ACC112 (cell line): ENCODE results near the gene SLC35G6.

ENCODE experiments used
- H2AFZ ChIP-seq: fragments of 200-600 bp; sonication (generic); one replicate; pipeline ENCODE4 v1.6.0; 2017; ENCODE audit warnings: antibody characterized with exemption, low read length; ENCODE audit not compliant: unreplicated experiment
- H3K27ac ChIP-seq: fragments of 200-600 bp; sonication (generic); 2 replicates; pipeline ENCODE4 v1.5.1; 2014; ENCODE audit warnings: low read depth, mild to moderate bottlenecking, antibody characterized with exemption, low read length, moderate library complexity
- H3K27me3 ChIP-seq: fragments of 200-600 bp; sonication (generic); 2 replicates; pipeline ENCODE4 v1.6.1; 2014; ENCODE audit warnings: mild to moderate bottlenecking, antibody characterized with exemption, low read length, moderate library complexity, mixed read lengths; ENCODE audit not compliant: insufficient read depth
- H3K36me3 ChIP-seq: fragments of 200-600 bp; sonication (generic); 2 replicates; pipeline ENCODE4 v1.6.1; 2016; ENCODE audit warnings: mild to moderate bottlenecking, antibody characterized with exemption, low read length, moderate library complexity, mixed read lengths; ENCODE audit not compliant: insufficient read depth
- H3K4me1 ChIP-seq: fragments of 200-600 bp; sonication (generic); one replicate; pipeline ENCODE4 v1.6.1; 2016; ENCODE audit warnings: low read length, mixed read lengths; ENCODE audit not compliant: insufficient read depth, unreplicated experiment, control insufficient read depth
- H3K4me3 ChIP-seq: fragments of 200-600 bp; sonication (generic); 2 replicates; pipeline ENCODE4 v1.5.1; 2014; ENCODE audit warnings: mild to moderate bottlenecking, low read depth, low read length
- H3K79me2 ChIP-seq: fragments of 200-600 bp; sonication (generic); one replicate; pipeline ENCODE4 v1.6.0; 2016; ENCODE audit warnings: low read length; ENCODE audit not compliant: control insufficient read depth, unreplicated experiment, insufficient read depth

SLC35G6 gene

DNA sequence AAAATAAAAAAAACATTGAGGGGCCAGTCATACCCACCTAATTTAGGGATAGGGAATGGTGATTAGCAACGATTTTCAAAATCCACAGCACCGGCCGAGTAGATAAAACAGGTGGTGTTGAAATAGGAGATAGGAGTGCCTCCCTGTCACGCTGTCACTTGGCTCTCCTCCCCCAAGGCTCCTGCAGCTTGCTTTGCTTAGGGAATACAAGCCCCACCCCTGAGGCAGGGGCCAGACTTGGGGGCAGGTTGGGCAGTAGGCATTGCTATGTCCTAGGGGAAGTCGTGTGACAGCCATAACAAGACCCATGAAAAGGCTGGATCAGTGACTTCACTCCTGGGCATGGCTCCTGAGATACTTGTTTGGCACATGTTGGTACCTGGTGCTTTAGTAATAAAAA, 28.7 kb downstream of the SLC35G6 start:
- H3K27ac ChIP-seq: no peak overlapping the region
- no peaks in the 10 kb centered on the region for H3K4me1 ChIP-seq
- H2AFZ ChIP-seq: no peak overlapping the region
- peaks cover 32% of the 10 kb centered on the region for H3K36me3 ChIP-seq
- no peak overlapping the region for H3K4me3 ChIP-seq
- peaks cover 4% of the 10 kb centered on the region for H3K79me2 ChIP-seq
- H3K27me3 ChIP-seq: no peaks in the 10 kb centered on the region

DNA sequence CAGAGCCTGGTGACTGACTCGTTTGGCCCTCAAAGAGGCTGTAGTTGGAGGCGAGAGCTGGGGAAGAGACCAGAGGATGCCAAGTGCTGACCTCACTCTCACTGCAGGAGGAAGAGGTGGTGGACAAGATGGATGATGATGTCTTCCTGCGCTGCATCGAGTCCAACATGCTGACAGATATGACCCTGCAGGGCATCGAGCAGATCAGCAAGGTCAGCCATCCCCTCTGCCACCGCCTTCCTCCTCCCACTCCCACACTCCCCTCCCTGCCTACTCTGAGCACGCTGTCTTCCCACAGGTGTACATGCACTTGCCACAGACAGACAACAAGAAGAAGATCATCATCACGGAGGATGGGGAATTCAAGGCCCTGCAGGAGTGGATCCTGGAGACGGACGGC, 29.9 kb downstream of the SLC35G6 start:
- H3K27me3 ChIP-seq: no peaks in the 10 kb centered on the region
- H3K27ac ChIP-seq: no peak overlapping the region
- no peak overlapping the region for H3K4me3 ChIP-seq
- H3K36me3 ChIP-seq: peaks cover 27% of the 10 kb centered on the region; the same call in 1 of the 2 replicates
- H2AFZ ChIP-seq: no peak overlapping the region
- no peaks in the 10 kb centered on the region for H3K4me1 ChIP-seq
- H3K79me2 ChIP-seq: peaks cover 4% of the 10 kb centered on the region

DNA sequence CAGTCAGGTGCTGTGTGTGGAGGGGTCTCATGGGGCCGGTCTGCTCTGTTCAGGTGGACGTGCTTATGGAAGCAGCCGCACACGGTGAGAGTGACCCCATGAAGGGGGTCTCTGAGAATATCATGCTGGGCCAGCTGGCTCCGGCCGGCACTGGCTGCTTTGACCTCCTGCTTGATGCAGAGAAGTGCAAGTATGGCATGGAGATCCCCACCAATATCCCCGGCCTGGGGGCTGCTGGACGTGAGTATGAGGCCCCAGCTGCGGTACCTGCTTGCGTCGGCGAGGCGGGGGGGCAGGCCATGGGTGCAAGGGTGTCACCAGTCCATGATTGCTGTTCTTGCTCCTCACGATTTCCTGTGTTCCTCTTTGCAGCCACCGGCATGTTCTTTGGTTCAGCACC, 30.9 kb downstream of the SLC35G6 start:
- no peak overlapping the region for H3K27ac ChIP-seq
- H3K36me3 ChIP-seq: peaks cover 20% of the 10 kb centered on the region; the same call in 1 of the 2 replicates
- no peaks in the 10 kb centered on the region for H3K79me2 ChIP-seq
- no peak overlapping the region for H2AFZ ChIP-seq
- H3K27me3 ChIP-seq: no peaks in the 10 kb centered on the region
- H3K4me1 ChIP-seq: no peaks in the 10 kb centered on the region
- H3K4me3 ChIP-seq: no peak overlapping the region

DNA sequence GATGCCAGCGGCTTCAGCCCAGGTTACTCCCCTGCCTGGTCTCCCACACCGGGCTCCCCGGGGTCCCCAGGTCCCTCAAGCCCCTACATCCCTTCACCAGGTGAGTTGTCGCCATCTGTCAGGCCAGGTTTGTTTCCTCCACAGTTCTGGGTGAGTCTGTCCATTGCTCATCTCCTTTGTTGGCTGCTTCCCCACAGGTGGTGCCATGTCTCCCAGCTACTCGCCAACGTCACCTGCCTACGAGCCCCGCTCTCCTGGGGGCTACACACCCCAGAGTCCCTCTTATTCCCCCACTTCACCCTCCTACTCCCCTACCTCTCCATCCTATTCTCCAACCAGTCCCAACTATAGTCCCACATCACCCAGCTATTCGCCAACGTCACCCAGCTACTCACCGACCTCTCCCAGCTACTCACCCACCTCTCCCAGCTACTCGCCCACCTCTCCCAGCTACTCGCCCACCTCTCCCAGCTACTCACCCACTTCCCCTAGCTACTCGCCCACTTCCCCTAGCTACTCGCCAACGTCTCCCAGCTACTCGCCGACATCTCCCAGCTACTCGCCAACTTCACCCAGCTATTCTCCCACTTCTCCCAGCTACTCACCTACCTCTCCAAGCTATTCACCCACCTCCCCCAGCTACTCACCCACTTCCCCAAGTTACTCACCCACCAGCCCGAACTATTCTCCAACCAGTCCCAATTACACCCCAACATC, 31.7 kb downstream of the SLC35G6 start:
- no peaks in the 10 kb centered on the region for H3K79me2 ChIP-seq
- H3K36me3 ChIP-seq: peaks cover 19% of the 10 kb centered on the region; the same call in 1 of the 2 replicates
- H3K27ac ChIP-seq: no peak overlapping the region
- no peaks in the 10 kb centered on the region for H3K4me1 ChIP-seq
- H2AFZ ChIP-seq: no peak overlapping the region
- no peak overlapping the region for H3K4me3 ChIP-seq
- no peaks in the 10 kb centered on the region for H3K27me3 ChIP-seq

DNA sequence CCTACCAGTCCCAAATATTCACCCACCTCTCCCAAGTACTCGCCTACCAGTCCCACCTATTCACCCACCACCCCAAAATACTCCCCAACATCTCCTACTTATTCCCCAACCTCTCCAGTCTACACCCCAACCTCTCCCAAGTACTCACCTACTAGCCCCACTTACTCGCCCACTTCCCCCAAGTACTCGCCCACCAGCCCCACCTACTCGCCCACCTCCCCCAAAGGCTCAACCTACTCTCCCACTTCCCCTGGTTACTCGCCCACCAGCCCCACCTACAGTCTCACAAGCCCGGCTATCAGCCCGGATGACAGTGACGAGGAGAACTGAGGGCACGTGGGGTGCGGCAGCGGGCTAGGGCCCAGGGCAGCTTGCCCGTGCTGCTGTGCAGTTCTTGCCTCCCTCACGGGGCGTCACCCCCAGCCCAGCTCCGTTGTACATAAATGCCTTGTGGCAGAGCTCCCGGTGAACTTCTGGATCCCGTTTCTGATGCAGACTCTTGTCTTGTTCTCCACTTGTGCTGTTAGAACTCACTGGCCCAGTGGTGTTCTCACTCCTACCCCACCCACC, 32.7 kb downstream of the SLC35G6 start:
- Histone ChIP-seq H3K4me1 (no peaks in the 10 kb centered on the region), H3K27ac (no peak overlapping the region), H3K36me3 (peaks cover 13% of the 10 kb centered on the region; the same call in 1 of the 2 replicates), H3K79me2 (no peaks in the 10 kb centered on the region), H2AFZ (no peak overlapping the region), H3K4me3 (no peak overlapping the region), H3K27me3 (no peaks in the 10 kb centered on the region)

DNA sequence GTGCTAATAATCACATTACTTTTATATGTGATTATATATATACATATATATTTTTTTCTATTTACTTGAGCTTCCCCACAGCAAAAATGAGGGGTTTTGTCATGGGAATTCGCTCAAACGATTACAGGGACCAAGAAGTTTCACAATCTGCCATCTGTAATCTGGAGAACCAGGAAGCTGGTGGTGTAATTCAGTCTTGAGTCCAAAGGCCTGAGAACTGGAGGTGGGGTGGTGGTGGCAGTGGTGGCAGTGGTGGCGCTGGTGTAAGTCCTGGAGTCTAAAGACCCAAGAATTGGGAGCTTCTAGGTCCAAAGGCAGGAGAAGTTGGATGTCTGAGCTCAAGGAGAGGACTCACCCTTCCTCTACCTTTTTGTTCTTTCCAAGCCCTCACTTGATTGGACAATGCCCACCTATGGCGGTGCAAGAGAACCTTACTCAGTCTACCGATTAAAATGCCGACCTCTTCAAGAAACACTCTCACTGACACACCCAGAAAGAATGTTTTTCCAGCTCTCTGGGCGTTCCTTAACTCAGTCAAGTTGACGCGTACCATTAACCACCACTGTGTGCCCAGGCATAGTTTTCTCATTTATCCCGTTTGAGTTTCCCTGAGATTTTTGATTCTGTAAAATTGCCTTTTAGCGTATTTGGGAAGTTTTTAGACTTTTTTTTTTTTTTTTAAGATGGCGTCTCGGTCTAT, 34.8 kb downstream of the SLC35G6 start:
- H3K36me3 ChIP-seq: peaks cover 7% of the 10 kb centered on the region; the same call in 1 of the 2 replicates
- no peak overlapping the region for H3K27ac ChIP-seq
- H3K4me3 ChIP-seq: no peak overlapping the region
- no peaks in the 10 kb centered on the region for H3K4me1 ChIP-seq
- H2AFZ ChIP-seq: no peak overlapping the region
- no peaks in the 10 kb centered on the region for H3K27me3 ChIP-seq
- H3K79me2 ChIP-seq: no peaks in the 10 kb centered on the region

DNA sequence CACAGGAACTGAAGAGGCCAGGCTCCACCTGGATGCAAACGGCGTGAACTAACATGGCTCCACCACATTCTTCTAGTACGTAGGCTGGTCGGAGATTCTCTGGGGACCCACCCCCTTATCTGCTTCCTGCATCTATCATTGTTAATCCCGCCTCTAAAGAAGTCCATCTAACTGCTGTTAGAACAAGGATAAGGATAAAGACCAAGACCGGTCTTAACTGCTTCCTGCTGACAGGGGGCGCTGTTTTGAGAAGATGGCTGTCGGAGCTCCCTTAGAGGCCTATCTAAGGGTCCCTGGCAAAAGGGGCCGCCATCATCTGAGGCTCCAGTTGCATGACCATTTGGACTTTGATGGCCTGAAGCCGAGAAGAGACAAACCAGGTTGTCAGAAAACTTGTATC, 41.8 kb downstream of the SLC35G6 start:
- Histone ChIP-seq H3K4me1 (no peaks in the 10 kb centered on the region), H3K79me2 (no peaks in the 10 kb centered on the region), H2AFZ (no peak overlapping the region), H3K36me3 (no peaks in the 10 kb centered on the region), H3K27ac (no peak overlapping the region), H3K4me3 (no peak overlapping the region), H3K27me3 (no peaks in the 10 kb centered on the region)

DNA sequence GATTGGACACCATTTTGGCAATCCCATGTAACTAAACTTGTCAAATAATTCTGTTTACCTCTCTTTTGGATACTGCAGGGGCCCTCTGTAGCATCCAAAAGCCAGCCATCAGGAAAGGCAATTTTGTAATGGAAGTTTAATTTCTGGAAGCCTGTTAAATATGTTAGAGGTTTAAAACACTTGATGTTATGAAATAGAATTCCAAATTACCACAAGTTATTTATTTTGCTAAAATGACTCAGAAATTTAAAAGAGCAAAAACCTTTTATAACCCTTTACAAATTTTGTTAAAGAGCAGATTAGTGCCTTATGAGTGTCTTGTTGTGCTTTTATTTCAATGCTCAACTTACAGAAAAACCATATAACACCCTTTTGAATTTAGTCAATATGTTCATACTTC, 47.6 kb downstream of the SLC35G6 start:
- Histone ChIP-seq H2AFZ (no peak overlapping the region), H3K79me2 (no peaks in the 10 kb centered on the region), H3K27me3 (no peaks in the 10 kb centered on the region), H3K36me3 (no peaks in the 10 kb centered on the region), H3K4me1 (no peaks in the 10 kb centered on the region), H3K27ac (no peak overlapping the region), H3K4me3 (no peak overlapping the region)

DNA sequence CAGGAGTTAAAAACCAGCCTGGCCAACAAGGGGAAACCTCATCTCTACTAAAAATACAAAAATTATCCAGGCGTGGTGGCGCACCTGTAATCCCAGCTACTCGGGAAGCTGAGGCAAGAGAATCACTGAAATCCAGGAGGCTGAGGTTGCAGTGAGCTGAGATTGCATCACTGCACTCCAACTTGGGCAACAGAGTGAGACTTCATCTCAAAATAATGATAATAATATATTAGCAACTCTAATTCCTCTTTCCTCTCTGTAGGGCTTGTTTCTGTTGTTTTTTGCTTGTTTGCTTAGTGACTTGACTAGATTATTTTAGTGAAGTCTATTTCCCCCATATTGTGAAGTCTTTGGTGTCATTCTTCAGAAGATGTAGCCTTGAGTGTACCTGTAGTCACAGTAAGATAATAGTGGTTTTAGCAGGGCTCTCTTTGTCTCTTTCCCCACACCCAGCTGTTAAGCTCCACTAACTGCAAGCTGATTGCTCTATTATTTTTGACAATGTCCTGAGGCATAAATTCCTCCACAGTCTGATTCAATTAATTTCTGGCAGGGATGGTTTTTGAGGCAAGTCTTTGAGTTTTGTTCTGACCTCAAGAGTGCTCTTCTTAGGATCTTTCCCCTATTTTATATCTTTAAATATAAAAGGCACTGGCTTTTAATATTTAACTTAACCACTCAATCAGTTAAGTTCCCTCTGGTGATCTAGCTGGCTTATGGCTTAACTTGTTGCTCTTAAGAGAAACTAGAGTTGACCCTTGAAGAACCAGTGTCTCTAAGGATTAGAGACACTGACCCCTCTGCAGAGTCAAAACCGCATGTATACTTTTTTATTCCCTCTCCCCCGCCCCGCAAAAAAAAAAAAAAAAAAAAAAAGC, 49.0 kb downstream of the SLC35G6 start:
- Histone ChIP-seq H3K79me2 (no peaks in the 10 kb centered on the region), H3K27ac (no peak overlapping the region), H3K27me3 (no peaks in the 10 kb centered on the region), H3K4me3 (no peak overlapping the region), H2AFZ (no peak overlapping the region), H3K36me3 (no peaks in the 10 kb centered on the region), H3K4me1 (no peaks in the 10 kb centered on the region)
